Osteoblast (primary cell): Measurements from ENCODE around the gene NCKAP5. TPM values are rescaled to one million over a fixed set of nuclear protein-coding genes. Genes with fewer than 3 reads are reported as not detected.

Experiments
- DNase-seq: peaks from one replicate; pipeline ENCODE4 v3.0.0; 2011; ENCODE audit warnings: low spot score, mixed read lengths; ENCODE audit not compliant: insufficient read length; ENCODE audit errors: missing footprints
- H2AFZ ChIP-seq: 2 replicates; pipeline ENCODE4 v1.6.0; 2011; ENCODE audit warnings: mild to moderate bottlenecking, low read length
- H3K27ac ChIP-seq: 2 replicates; pipeline ENCODE4 v1.5.1; 2011; ENCODE audit warnings: mild to moderate bottlenecking, low read depth, low read length, moderate library complexity
- H3K27me3 ChIP-seq: 2 replicates; pipeline ENCODE4 v1.6.0; 2012; ENCODE audit warnings: mild to moderate bottlenecking, control low read depth, inconsistent platforms, low read length, moderate library complexity; ENCODE audit not compliant: insufficient read depth
- H3K36me3 ChIP-seq: 2 replicates; pipeline ENCODE4 v1.5.1; 2011; ENCODE audit warnings: mild to moderate bottlenecking, low read length, control low read depth, moderate library complexity; ENCODE audit not compliant: insufficient read depth
- H3K4me1 ChIP-seq: 2 replicates; pipeline ENCODE4 v1.5.1; 2011; ENCODE audit warnings: mild to moderate bottlenecking, low read length, control low read depth, moderate library complexity; ENCODE audit not compliant: insufficient read depth
- H3K4me2 ChIP-seq: 2 replicates; pipeline ENCODE4 v1.6.0; 2011; ENCODE audit warnings: mild to moderate bottlenecking, low read length; ENCODE audit not compliant: insufficient read depth
- H3K4me3 ChIP-seq: fragments of 200-600 bp; sonication (generic); 3 replicates; pipeline ENCODE4 v1.5.1; 2012; ENCODE audit warnings: mild to moderate bottlenecking, low read length, inconsistent platforms; ENCODE audit not compliant: insufficient read depth
- H3K79me2 ChIP-seq: 2 replicates; pipeline ENCODE4 v1.6.0; 2012; ENCODE audit warnings: mild to moderate bottlenecking, low read length, control low read depth, inconsistent platforms; ENCODE audit not compliant: insufficient read depth
- H3K9me3 ChIP-seq: 2 replicates; pipeline ENCODE4 v1.5.1; 2011; ENCODE audit warnings: low read depth, low read length, control low read depth
- H4K20me1 ChIP-seq: 2 replicates; pipeline ENCODE4 v1.6.0; 2012; ENCODE audit warnings: mild to moderate bottlenecking, low read length, control low read depth; ENCODE audit not compliant: insufficient read depth
- CTCF ChIP-seq: IDR thresholded peaks from 2 replicates; pipeline ENCODE4 v1.5.1; 2011; ENCODE audit warnings: mild to moderate bottlenecking, low read depth, low read length, moderate library complexity; ENCODE audit errors: extremely low read depth
- total RNA-seq: library from RNA; depleted of rRNA; stranded (reverse); fragments of >200 nt; gene quantifications from 2 replicates; pipeline ENCODE4 v1.2.3, GENCODE V29; 2012

The NCKAP5 gene
- total RNA-seq, 1 donor: 1.8 TPM

DNA sequence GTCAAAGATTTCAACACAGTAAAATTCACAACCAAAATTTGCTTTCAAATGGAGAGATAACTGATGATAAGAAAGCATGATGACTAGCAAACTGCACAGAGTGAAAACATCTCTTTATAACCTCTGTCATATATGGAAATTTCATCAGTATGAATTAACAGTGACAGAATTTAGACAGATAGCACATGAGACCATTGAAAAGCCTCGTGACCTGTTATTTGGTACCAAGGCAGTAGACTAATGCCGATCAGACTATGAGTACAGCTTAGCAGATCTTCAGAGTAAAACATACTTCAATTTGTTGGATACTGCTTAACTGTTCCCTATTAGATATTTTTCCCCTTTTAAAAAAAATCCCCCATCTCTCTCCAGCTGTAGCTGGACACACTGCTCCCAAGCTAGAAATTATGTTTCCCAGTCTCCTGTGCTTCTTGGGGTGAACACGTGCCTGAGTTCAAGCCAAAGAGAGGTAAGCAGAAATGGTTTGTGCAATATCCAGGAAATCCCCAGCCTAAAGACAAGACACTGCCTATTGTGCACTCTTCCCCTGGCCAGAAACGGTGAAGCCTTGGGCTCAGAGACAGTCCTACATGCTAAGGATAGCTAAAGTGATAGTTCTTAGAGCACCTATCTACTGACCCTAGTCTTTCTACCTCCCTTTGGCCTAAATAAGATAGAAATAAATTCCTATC, 256.1 kb downstream of the NCKAP5 start:
- Histone ChIP-seq H3K27ac (no peak overlapping the region), H3K9me3 (no peaks in the 10 kb centered on the region), H4K20me1 (no peaks in the 10 kb centered on the region), H3K27me3 (no peaks in the 10 kb centered on the region), H3K4me3 (no peak overlapping the region), H3K79me2 (no peaks in the 10 kb centered on the region), H3K4me2 (no peak overlapping the region), H3K4me1 (no peaks in the 10 kb centered on the region), H2AFZ (no peak overlapping the region), H3K36me3 (no peaks in the 10 kb centered on the region)
- TF ChIP-seq CTCF: no peak
- no peak for DNase-seq

DNA sequence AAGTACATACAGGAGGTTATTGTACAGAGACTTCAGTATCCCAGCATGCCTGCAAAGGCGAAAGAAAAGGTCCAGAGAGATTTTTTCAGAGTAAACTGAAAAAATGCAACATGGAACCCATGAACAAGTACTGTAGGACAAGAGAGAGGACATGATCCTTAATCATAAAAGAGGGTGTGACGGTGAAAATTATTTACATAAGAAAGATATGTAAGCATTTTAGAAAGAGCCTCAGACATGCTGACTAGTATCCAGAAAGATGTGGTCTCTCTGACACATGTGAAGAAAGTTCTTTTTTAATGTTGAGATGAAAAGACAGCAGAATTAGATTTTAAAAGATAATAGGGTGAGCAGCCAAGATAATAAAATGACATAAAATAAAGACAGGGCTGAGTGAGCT, 262.0 kb downstream of the NCKAP5 start:
- Histone ChIP-seq H3K9me3 (no peaks in the 10 kb centered on the region), H3K4me1 (no peaks in the 10 kb centered on the region), H3K79me2 (no peaks in the 10 kb centered on the region), H2AFZ (no peak overlapping the region), H3K27me3 (no peaks in the 10 kb centered on the region), H4K20me1 (no peaks in the 10 kb centered on the region), H3K36me3 (no peaks in the 10 kb centered on the region), H3K4me3 (no peak overlapping the region), H3K4me2 (no peak overlapping the region), H3K27ac (no peak overlapping the region)
- no peak for DNase-seq
- no peak for TF ChIP-seq CTCF

- Histone ChIP-seq H3K79me2 (no peaks in the 10 kb centered on the region), H2AFZ (no peak overlapping the region), H3K36me3 (no peaks in the 10 kb centered on the region), H4K20me1 (no peaks in the 10 kb centered on the region), H3K4me3 (no peak overlapping the region), H3K9me3 (no peaks in the 10 kb centered on the region), H3K27ac (no peak overlapping the region), H3K4me2 (no peak overlapping the region), H3K27me3 (no peaks in the 10 kb centered on the region), H3K4me1 (no peaks in the 10 kb centered on the region)
- no peak for DNase-seq
- no peak for TF ChIP-seq CTCF
Observed at GRCh38 chr2:133304344-133304743, 263.9 kb downstream of the NCKAP5 start.

- Histone ChIP-seq H3K4me2 (no peak overlapping the region), H3K27ac (no peak overlapping the region)
Observed at GRCh38 chr2:133303150-133303549, 265.1 kb downstream of the NCKAP5 start.

More at GRCh38 chr2:133303150-133303549, 265.1 kb downstream of the NCKAP5 start:
- no peak for TF ChIP-seq CTCF
- Histone ChIP-seq H3K4me1 (no peaks in the 10 kb centered on the region), H3K4me3 (no peak overlapping the region), H3K9me3 (no peaks in the 10 kb centered on the region), H2AFZ (no peak overlapping the region), H3K36me3 (no peaks in the 10 kb centered on the region), H3K79me2 (no peaks in the 10 kb centered on the region), H3K27me3 (no peaks in the 10 kb centered on the region), H4K20me1 (no peaks in the 10 kb centered on the region)
- no peak for DNase-seq
